Measurements from ENCODE around the gene TLR2. TPM values are rescaled to one million over a fixed set of nuclear protein-coding genes. Genes with fewer than 3 reads are reported as not detected.

Gene TLR2
- 3.5 TPM for total RNA-seq

GRCh38 chr4:153684182-153684970 is at the start of gene TLR2:
TLR2 (plus strand) TSS chr4:153684280; CDS start chr4:153702908, 18,628 bp downstream.
- peak; percentile 47 to 76 (median 70) for DNase-seq (ENCODE audit: low read depth in 2 of 3, low spot score in 2 of 3)

- peak in 2 of 3 donors; percentile 18 to 37 for DNase-seq (ENCODE audit: low read depth in 2 of 3, low spot score in 2 of 3)
Measured at GRCh38 chr4:153634738-153635353, 49.2 kb upstream of the TLR2 start.

- no peak for DNase-seq (ENCODE audit: low read depth in 2 of 3, low spot score in 2 of 3)
Measured at GRCh38 chr4:153635846-153636245, 48.2 kb upstream of the TLR2 start.

GRCh38 chr4:153637201-153637600 is 46.9 kb upstream of the TLR2 start:
- DNase-seq (ENCODE audit: low read depth in 2 of 3, low spot score in 2 of 3), result no peak

- DNase-seq (ENCODE audit: low read depth in 2 of 3, low spot score in 2 of 3), result no peak
Measured at GRCh38 chr4:153638011-153638410, 46.1 kb upstream of the TLR2 start.

- DNase-seq (ENCODE audit: low read depth in 2 of 3, low spot score in 2 of 3), result no peak
Measured at GRCh38 chr4:153638999-153639398, 45.1 kb upstream of the TLR2 start.

GRCh38 chr4:153639833-153640802 is 44.0 kb upstream of the TLR2 start:
- no peak for DNase-seq (ENCODE audit: low read depth in 2 of 3, low spot score in 2 of 3)

GRCh38 chr4:153641532-153641931 is 42.5 kb upstream of the TLR2 start:
- DNase-seq (ENCODE audit: low read depth in 2 of 3, low spot score in 2 of 3), result no peak

- DNase-seq (ENCODE audit: low read depth in 2 of 3, low spot score in 2 of 3), result peak; percentile 13 to 75 (median 28)
Measured at GRCh38 chr4:153643406-153644383, 40.4 kb upstream of the TLR2 start.

- no peak for DNase-seq (ENCODE audit: low read depth in 2 of 3, low spot score in 2 of 3)
Measured at GRCh38 chr4:153645183-153645582, 38.9 kb upstream of the TLR2 start.

- DNase-seq (ENCODE audit: low read depth in 2 of 3, low spot score in 2 of 3), result no peak
Measured at GRCh38 chr4:153646261-153646660, 37.8 kb upstream of the TLR2 start.

GRCh38 chr4:153646978-153647377 is 37.1 kb upstream of the TLR2 start:
- DNase-seq (ENCODE audit: low read depth in 2 of 3, low spot score in 2 of 3), result no peak

- no peak for DNase-seq (ENCODE audit: low read depth in 2 of 3, low spot score in 2 of 3)
Measured at GRCh38 chr4:153647975-153648374, 36.1 kb upstream of the TLR2 start.

GRCh38 chr4:153649572-153649991 is 34.5 kb upstream of the TLR2 start:
- no peak for DNase-seq (ENCODE audit: low read depth in 2 of 3, low spot score in 2 of 3)

GRCh38 chr4:153651116-153651515 is 33.0 kb upstream of the TLR2 start:
- no peak for DNase-seq (ENCODE audit: low read depth in 2 of 3, low spot score in 2 of 3)

GRCh38 chr4:153651587-153651986 is 32.5 kb upstream of the TLR2 start:
- peak; percentile 18 to 71 (median 24) for DNase-seq (ENCODE audit: low read depth in 2 of 3, low spot score in 2 of 3)

- DNase-seq (ENCODE audit: low read depth in 2 of 3, low spot score in 2 of 3), result no peak
Measured at GRCh38 chr4:153652051-153652784, 31.9 kb upstream of the TLR2 start.

GRCh38 chr4:153655002-153655541 is 29.0 kb upstream of the TLR2 start:
- DNase-seq (ENCODE audit: low read depth in 2 of 3, low spot score in 2 of 3), result no peak

- DNase-seq (ENCODE audit: low read depth in 2 of 3, low spot score in 2 of 3), result no peak
Measured at GRCh38 chr4:153655928-153656327, 28.2 kb upstream of the TLR2 start.

All from hematopoietic multipotent progenitor cell (in vitro differentiated cells).